IgD-negative memory B cell (primary cell): ENCODE measurements around the gene ATXN7. TPM values are rescaled to one million over a fixed set of nuclear protein-coding genes. Genes with fewer than 3 reads are reported as not detected.

Experiments
- H3K27ac Mint-ChIP-seq, 3 donors: one replicate each; pipeline ENCODE4 v1.8.0; 2020 to 2022; ENCODE audit warnings: mild to moderate bottlenecking in 3 of 3, mixed read lengths in 3 of 3, moderate library complexity in 1 of 3
- H3K27me3 Mint-ChIP-seq: one replicate; pipeline ENCODE4 v1.8.0; 2021; ENCODE audit warnings: mixed read lengths
- H3K36me3 Mint-ChIP-seq: one replicate; pipeline ENCODE4 v1.8.0; 2020; ENCODE audit warnings: mild to moderate bottlenecking, mixed read lengths
- H3K4me1 Mint-ChIP-seq, 3 donors: one replicate each; pipeline ENCODE4 v1.8.0; 2020 to 2022; ENCODE audit warnings: mixed read lengths in 3 of 3, mild to moderate bottlenecking in 1 of 3
- H3K4me3 Mint-ChIP-seq, 4 donors: one replicate each; pipeline ENCODE4 v1.8.0; 2020 to 2022; ENCODE audit warnings: mild to moderate bottlenecking in 4 of 4, mixed read lengths in 4 of 4, moderate library complexity in 3 of 4
- H3K9me3 Mint-ChIP-seq, 3 donors: one replicate each; pipeline ENCODE4 v1.8.0; 2020 to 2021; ENCODE audit warnings: mixed read lengths in 3 of 3, mild to moderate bottlenecking in 1 of 3
- polyA plus RNA-seq: library from polyadenylated mRNA; unstranded; fragments of 300-500 nt; fragmentation: Illumina TruSeq; gene quantifications from one replicate; pipeline ENCODE4 v1.2.3, GENCODE V29; 2021

ATXN7 gene
- polyA plus RNA-seq, 1 donor from 2014 or later = 2.1 TPM

DNA sequence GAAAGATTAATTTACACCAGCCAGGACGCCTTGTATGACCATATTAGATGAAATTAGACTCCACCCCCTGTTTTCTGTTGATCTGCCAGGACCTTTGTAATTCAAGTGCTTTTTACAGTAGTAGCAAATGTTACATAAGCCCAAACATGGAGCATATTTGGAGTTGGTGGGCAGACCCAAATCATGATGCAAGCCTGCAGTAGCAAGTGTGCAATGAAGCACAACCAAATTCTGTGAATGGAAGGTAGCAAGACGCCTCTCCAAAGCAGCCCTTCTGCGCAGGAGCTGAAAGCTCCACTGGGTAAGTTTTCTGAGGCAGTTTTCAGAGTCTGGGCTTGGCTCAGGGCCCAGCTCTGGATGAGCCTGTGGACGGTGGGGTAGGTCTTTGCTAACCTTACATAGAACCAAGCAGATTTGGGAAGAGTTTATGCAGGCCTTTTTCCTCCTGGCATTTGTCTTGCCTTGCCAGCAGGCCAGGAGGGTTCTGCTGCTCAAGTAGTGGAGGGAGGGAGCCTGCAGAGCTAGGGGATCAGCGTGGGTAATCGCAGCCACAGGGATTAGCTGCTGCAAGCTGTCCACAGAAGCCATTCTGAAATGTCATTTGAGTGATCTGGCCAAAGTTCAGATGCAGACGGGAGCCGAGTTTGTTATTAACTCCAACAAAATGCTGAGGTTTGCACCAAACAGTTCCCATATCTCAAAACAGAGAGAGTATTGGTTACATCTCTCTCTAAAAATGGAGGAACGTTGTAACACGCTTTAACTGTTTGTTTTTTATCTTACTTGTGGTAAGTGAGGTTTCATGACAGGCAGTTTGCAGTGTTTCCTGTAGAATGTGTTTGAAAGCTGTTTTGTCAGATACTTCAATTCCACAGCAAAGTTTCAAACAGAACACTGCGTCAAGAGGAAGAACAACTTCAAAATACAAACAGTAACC, 104.3 kb downstream of the ATXN7 start:
- Mint-ChIP-seq H3K36me3 (no peaks in the 10 kb centered on the region), H3K4me1 (peaks cover 29 to 51% (median 34%) of the 10 kb centered on the region in 3 donors)

DNA sequence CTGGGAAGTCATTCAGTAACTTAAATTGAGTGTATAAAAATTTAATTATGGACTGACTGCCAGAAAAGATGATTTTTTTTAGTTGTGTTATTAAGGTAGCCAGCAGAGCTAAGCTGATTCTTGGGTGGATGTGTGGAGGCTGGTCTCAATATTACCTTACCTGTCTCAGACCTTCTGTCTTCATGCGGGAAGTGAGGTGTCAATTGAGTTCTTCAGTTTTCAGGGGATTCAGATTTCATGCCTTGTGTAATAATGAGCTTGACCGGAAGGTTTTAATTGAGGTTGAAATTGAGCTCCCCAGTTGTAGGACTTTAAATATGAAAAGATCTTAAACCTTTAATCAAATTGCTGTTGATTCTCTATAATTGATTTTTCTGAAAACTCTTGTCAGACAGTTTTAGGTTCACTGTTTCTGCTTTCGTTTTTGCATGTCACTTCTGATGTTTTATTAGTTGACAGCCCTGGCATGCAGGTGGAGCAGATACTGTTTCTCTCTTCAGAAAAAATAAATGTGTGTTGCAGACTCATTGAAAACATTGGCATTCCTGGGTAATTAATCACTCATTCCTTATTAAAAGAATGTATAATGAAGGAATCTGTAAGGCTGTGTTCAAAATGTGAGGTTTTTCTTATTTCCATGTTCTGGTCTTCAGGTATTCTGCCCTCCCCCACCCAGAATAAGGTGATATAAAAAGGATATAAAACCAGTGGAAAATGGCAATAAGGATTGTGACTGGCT, 105.1 kb downstream of the ATXN7 start:
- H3K27me3 Mint-ChIP-seq = no peaks in the 10 kb centered on the region
- H3K36me3 Mint-ChIP-seq = no peaks in the 10 kb centered on the region
- H3K4me3 Mint-ChIP-seq = peak overlapping the region; percentile 61 to 85 (median 74)
- peaks cover 29 to 52% (median 34%) of the 10 kb centered on the region in 3 donors for H3K4me1 Mint-ChIP-seq
- H3K27ac Mint-ChIP-seq = peak overlapping the region; percentile 8 to 85 (median 12)
- no peaks in the 10 kb centered on the region for H3K9me3 Mint-ChIP-seq

More for the DNA sequence above, 104.3 kb downstream of the ATXN7 start:
- Mint-ChIP-seq H3K4me3 (peak overlapping the region; percentile 61 to 85 (median 74)), H3K27me3 (no peaks in the 10 kb centered on the region), H3K9me3 (no peaks in the 10 kb centered on the region), H3K27ac (peak overlapping the region; percentile 12 to 85 (median 58))

DNA sequence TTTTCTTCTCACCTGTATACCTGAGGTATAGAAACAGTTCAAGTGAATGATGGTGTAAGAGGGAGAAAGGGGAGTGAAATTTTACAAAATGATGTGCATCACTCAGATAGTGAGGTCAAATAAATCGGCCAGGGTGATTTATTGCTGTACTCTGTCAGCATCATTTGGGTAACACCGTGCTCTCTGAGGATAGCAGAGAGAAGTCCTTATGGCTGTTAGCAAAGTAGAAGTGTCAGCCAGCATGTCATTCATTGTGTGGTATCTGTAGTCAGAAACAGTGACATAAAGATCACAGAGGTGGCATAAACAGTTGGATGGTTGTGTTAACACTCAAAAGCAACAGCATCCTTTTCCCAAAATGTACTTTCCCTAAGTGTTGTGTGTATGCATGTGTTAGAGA, 106.2 kb downstream of the ATXN7 start:
- H3K27ac Mint-ChIP-seq = no peak overlapping the region
- H3K4me3 Mint-ChIP-seq = peak overlapping the region in 2 of 4 donors; percentile 8 to 42
- no peaks in the 10 kb centered on the region for H3K27me3 Mint-ChIP-seq
- no peaks in the 10 kb centered on the region for H3K9me3 Mint-ChIP-seq
- peaks cover 3% of the 10 kb centered on the region for H3K36me3 Mint-ChIP-seq
- peaks cover 29 to 55% (median 37%) of the 10 kb centered on the region in 3 donors for H3K4me1 Mint-ChIP-seq

- Mint-ChIP-seq H3K36me3 (peaks cover 3% of the 10 kb centered on the region), H3K27ac (peak overlapping the region in 1 of 3 donors; percentile 88), H3K27me3 (no peaks in the 10 kb centered on the region), H3K9me3 (no peaks in the 10 kb centered on the region), H3K4me3 (peak overlapping the region in 1 of 4 donors; percentile 34), H3K4me1 (peaks cover 29 to 59% (median 39%) of the 10 kb centered on the region in 3 donors)
Observed at GRCh38 chr3:63970631-63971475, 107.2 kb downstream of the ATXN7 start.

DNA sequence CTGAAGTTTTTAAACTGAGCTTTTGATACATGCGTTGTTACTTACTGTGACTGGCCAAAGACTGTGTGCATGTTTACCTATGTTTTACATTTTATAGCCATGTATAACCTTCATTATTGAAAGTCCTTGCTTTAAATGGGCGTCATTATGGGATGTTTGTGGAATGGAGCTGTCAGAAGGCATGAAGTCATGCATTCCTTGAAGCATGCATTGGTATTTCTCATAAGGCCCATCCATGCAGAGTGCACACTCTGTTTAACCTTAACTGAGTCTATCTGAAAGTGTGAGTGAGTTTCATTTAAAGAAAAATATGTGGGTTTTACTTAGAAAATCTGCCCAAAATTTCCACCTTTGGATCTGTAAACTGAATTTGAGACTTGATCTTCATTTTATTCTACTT, 108.5 kb downstream of the ATXN7 start:
- Mint-ChIP-seq H3K27me3 (no peaks in the 10 kb centered on the region), H3K27ac (no peak overlapping the region), H3K9me3 (no peaks in the 10 kb centered on the region), H3K4me3 (no peak overlapping the region), H3K4me1 (peaks cover 31 to 62% (median 34%) of the 10 kb centered on the region in 3 donors), H3K36me3 (peaks cover 3% of the 10 kb centered on the region)

DNA sequence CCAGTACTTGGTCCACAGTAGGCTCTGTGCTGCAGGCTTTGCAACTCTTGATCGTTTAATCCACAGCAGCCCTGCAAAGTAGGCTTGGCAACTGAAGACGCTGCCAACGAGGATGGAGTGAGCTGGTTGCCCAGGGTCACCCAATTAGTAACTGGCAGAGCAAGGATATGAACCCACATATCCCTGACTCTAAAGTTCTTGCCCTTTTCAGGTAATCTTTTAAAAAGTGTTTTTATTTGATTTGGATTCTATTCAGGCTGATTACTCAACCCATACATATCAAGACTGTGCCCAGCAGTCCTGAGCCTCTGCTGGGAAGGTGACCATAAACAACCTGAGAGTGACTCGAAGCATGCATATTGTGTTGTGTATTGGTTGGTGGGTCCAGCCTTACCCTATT, 109.3 kb downstream of the ATXN7 start:
- Mint-ChIP-seq H3K9me3 (no peaks in the 10 kb centered on the region), H3K4me1 (peaks cover 27 to 58% (median 28%) of the 10 kb centered on the region in 3 donors), H3K27ac (no peak overlapping the region), H3K27me3 (no peaks in the 10 kb centered on the region), H3K4me3 (no peak overlapping the region), H3K36me3 (peaks cover 3% of the 10 kb centered on the region)

DNA sequence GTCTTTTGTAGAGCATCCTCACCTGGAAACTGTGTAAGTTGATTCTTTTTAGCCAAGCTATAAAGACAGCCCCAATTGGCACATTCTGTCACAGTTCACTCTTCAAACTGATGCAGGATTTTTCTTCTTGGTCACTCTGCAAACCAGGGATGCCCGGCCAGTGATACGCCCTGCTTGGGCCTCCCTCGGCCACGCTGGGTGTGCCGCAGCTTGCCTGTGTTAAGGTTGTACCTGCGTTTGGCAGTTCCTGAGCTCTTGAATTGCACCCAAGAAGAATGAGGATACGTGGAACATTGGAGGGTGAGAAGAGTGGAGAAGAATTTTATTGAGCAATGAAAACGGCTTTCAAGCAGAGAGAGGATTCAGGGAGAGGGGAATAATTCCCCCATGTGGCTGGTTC, 109.7 kb downstream of the ATXN7 start:
- peaks cover 23 to 56% (median 26%) of the 10 kb centered on the region in 3 donors for H3K4me1 Mint-ChIP-seq
- peak overlapping the region in 1 of 3 donors; percentile 23 for H3K27ac Mint-ChIP-seq
- H3K36me3 Mint-ChIP-seq = peaks cover 3% of the 10 kb centered on the region
- no peaks in the 10 kb centered on the region for H3K9me3 Mint-ChIP-seq
- H3K4me3 Mint-ChIP-seq = peak overlapping the region in 1 of 4 donors; percentile 12
- no peaks in the 10 kb centered on the region for H3K27me3 Mint-ChIP-seq

DNA sequence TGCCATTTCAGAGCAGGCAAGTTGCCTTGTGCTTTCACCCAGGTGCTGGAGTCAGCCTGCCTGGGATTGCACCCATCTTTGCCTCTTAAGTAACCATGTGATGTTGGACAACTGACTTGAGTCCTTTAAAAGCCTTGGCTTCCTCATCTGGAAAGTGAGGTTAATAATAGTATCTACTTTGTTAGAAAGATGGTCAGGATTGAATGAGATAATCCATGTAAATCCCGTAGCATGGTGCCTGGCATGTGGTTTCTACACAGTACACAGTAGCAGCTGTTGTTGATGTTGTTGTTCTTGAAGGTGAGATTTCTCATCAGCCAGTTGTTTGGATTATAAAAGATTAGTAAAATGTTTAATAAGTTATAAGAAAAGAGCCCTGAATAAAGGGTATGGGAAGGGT, 110.8 kb downstream of the ATXN7 start:
- Mint-ChIP-seq H3K9me3 (no peaks in the 10 kb centered on the region), H3K4me3 (no peak overlapping the region), H3K27ac (peak overlapping the region in 1 of 3 donors; percentile 1), H3K4me1 (peaks cover 18 to 46% (median 22%) of the 10 kb centered on the region in 3 donors), H3K27me3 (no peaks in the 10 kb centered on the region), H3K36me3 (peaks cover 3% of the 10 kb centered on the region)

- H3K27ac Mint-ChIP-seq = no peak overlapping the region
- peaks cover 3% of the 10 kb centered on the region for H3K36me3 Mint-ChIP-seq
- H3K4me1 Mint-ChIP-seq = peaks cover 12 to 37% (median 17%) of the 10 kb centered on the region in 3 donors
- no peaks in the 10 kb centered on the region for H3K27me3 Mint-ChIP-seq
- H3K9me3 Mint-ChIP-seq = no peaks in the 10 kb centered on the region
- H3K4me3 Mint-ChIP-seq = no peak overlapping the region
Observed at GRCh38 chr3:63975723-63976122, 112.1 kb downstream of the ATXN7 start.

DNA sequence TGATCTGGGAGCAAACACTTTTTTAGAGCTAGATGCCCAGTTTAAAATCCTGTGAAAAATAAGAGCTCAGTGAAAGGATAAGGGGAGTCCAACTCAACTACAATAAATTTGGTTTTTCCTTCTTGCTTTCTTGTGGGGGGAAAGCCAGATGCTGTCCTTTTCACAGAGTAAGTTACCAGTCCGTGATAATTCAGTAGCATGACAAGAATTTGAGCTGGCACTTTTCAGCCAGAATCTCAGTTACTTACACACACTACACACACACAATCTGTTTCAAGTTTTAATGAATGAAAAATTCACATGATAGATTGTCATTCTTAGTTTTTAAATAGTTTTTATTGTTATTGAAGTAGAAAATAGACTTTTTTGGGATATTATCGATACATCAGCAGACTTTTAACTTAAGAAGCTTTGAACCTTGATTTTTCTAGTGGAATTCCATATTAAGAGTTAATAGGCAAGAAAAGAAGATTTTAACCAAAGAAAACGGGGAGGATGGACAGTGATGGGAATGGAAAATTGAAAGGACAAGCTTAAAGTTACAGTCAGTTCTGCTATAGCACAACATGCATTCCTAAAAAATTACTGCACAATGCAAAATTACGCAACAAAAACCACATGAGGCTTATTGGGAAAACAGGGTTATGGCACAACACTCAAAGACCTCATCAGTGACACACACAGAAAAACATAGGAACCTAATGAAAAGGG, 112.6 kb downstream of the ATXN7 start:
- Mint-ChIP-seq H3K9me3 (no peaks in the 10 kb centered on the region), H3K27ac (no peak overlapping the region), H3K4me1 (peaks cover 10 to 31% (median 15%) of the 10 kb centered on the region in 3 donors), H3K4me3 (no peak overlapping the region), H3K36me3 (peaks cover 3% of the 10 kb centered on the region), H3K27me3 (no peaks in the 10 kb centered on the region)

GRCh38 chr3:63976872-63977200, 113.2 kb downstream of the ATXN7 start:
- H3K36me3 Mint-ChIP-seq = peaks cover 3% of the 10 kb centered on the region
- no peak overlapping the region for H3K4me3 Mint-ChIP-seq
- peaks cover 13 to 28% (median 15%) of the 10 kb centered on the region in 3 donors for H3K4me1 Mint-ChIP-seq
- H3K27me3 Mint-ChIP-seq = no peaks in the 10 kb centered on the region
- no peak overlapping the region for H3K27ac Mint-ChIP-seq
- H3K9me3 Mint-ChIP-seq = no peaks in the 10 kb centered on the region

- Mint-ChIP-seq H3K27me3 (no peaks in the 10 kb centered on the region), H3K4me3 (no peak overlapping the region), H3K36me3 (peaks cover 5% of the 10 kb centered on the region), H3K4me1 (peaks cover 15 to 24% (median 19%) of the 10 kb centered on the region in 3 donors), H3K9me3 (no peaks in the 10 kb centered on the region), H3K27ac (peak overlapping the region in 1 of 3 donors; percentile 4)
Observed at GRCh38 chr3:63977893-63978292, 114.2 kb downstream of the ATXN7 start.

DNA sequence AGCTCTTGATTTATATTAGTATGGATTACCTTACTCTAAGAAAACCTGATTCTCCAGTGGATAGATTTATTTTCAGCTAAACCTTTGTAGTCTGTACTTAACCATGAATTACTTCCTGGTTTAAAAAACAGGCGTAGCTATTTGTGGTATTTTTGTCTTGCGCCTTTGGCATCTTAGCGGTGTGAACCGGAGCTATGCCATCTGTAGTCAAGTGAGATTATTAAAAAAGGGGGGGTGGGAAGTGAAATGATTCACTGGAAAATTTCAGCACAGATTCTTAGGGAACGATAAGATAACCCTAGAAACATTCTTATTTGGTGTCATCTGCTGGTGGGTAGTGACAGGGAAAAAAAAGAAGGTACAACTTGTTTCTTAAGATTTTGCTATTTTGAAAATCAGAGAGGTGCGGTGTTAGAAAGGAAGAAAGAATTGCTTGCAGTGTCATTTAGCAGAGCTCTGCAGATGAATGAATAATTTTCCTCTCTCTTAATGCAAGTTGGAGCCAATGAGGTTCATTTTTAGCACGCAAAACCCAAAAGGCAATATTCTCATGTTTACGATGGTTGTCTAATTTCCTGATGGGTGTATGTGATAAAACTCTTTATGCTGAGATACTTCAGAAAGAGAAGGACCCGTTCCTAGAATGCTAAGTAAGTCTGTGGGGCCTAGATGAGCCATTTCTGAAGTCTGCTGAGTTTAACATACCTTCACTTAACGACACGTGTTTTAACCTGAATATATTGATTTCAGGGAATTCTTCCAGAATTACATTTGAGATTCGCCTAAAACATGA, 115.6 kb downstream of the ATXN7 start:
- peaks cover 3% of the 10 kb centered on the region for H3K36me3 Mint-ChIP-seq
- peaks cover 15 to 23% (median 19%) of the 10 kb centered on the region in 3 donors for H3K4me1 Mint-ChIP-seq
- no peaks in the 10 kb centered on the region for H3K9me3 Mint-ChIP-seq
- peak overlapping the region in 3 of 4 donors; percentile 16 to 65 (median 51) for H3K4me3 Mint-ChIP-seq
- H3K27ac Mint-ChIP-seq = peak overlapping the region in 1 of 3 donors; percentile 4
- no peaks in the 10 kb centered on the region for H3K27me3 Mint-ChIP-seq
